GM08714 (cell line): ENCODE data around the gene ZNF555.
"Not testable (repeated sequence)": the region's sequence is repeated elsewhere in the genome, so short reads cannot be mapped to it uniquely, and the experiment has no call there.

Experiments used
- H3K4me3 ChIP-seq: fragments of 200-500 bp; sonication (Bioruptor generic); 2 replicates; pipeline ENCODE4 v1.5.1; 2014; ENCODE audit warnings: mild to moderate bottlenecking, low read length, inconsistent platforms
- ZNF274 ChIP-seq: IDR thresholded peaks from 2 replicates; pipeline ENCODE4 v1.6.1; 2012; ENCODE audit warnings: mild to moderate bottlenecking, low read depth, low read length

Gene ZNF555

GRCh38 chr19:2840794-2841791 is at the start of gene ZNF555:
ZNF555 (plus strand) TSS chr19:2841475; CDS start chr19:2841573, 98 bp downstream.
- no peak for TF ChIP-seq ZNF274
- H3K4me3 ChIP-seq: peak within 1 kb of the TSS; percentile 83

GRCh38 chr19:2791876-2792275 is 49.4 kb upstream of the ZNF555 start:
- no peak overlapping the region for H3K4me3 ChIP-seq
- no peak for TF ChIP-seq ZNF274

GRCh38 chr19:2792666-2793065 is 48.6 kb upstream of the ZNF555 start:
- H3K4me3 ChIP-seq: not testable (repeated sequence)

GRCh38 chr19:2793126-2793525 is 48.1 kb upstream of the ZNF555 start:
- no peak for TF ChIP-seq ZNF274

GRCh38 chr19:2793577-2793976 is 47.7 kb upstream of the ZNF555 start:
- no peak overlapping the region for H3K4me3 ChIP-seq
- TF ChIP-seq ZNF274: no peak

More at GRCh38 chr19:2793126-2793525, 48.1 kb upstream of the ZNF555 start:
- no peak overlapping the region for H3K4me3 ChIP-seq

GRCh38 chr19:2795827-2796658 is 45.2 kb upstream of the ZNF555 start:
- TF ChIP-seq ZNF274: no peak
- no peak overlapping the region for H3K4me3 ChIP-seq

- TF ChIP-seq ZNF274: no peak
- H3K4me3 ChIP-seq: no peak overlapping the region
Observed at GRCh38 chr19:2796659-2797266, 44.5 kb upstream of the ZNF555 start.

- no peak for TF ChIP-seq ZNF274
- H3K4me3 ChIP-seq: no peak overlapping the region
Observed at GRCh38 chr19:2797280-2797679, 44.0 kb upstream of the ZNF555 start.

- no peak for TF ChIP-seq ZNF274
- no peak overlapping the region for H3K4me3 ChIP-seq
Observed at GRCh38 chr19:2798158-2798685, 43.1 kb upstream of the ZNF555 start.

- no peak overlapping the region for H3K4me3 ChIP-seq
- TF ChIP-seq ZNF274: no peak
Observed at GRCh38 chr19:2798733-2799132, 42.5 kb upstream of the ZNF555 start.

GRCh38 chr19:2799273-2800020 is 41.8 kb upstream of the ZNF555 start:
- no peak for TF ChIP-seq ZNF274

GRCh38 chr19:2800506-2800905 is 40.8 kb upstream of the ZNF555 start:
- no peak overlapping the region for H3K4me3 ChIP-seq
- no peak for TF ChIP-seq ZNF274

More at GRCh38 chr19:2799273-2800020, 41.8 kb upstream of the ZNF555 start:
- H3K4me3 ChIP-seq: no peak overlapping the region

- no peak overlapping the region for H3K4me3 ChIP-seq
- no peak for TF ChIP-seq ZNF274
Observed at GRCh38 chr19:2802826-2803225, 38.4 kb upstream of the ZNF555 start.

- no peak overlapping the region for H3K4me3 ChIP-seq
Observed at GRCh38 chr19:2803486-2804155, 37.7 kb upstream of the ZNF555 start.

More at GRCh38 chr19:2803486-2804155, 37.7 kb upstream of the ZNF555 start:
- TF ChIP-seq ZNF274: no peak
